GM18951 (cell line): ENCODE measurements around the gene DGKI.

ENCODE experiments used
- POLR2A ChIP-seq: IDR thresholded peaks from 4 replicates; pipeline ENCODE4 v1.6.1; 2011; ENCODE audit warnings: mild to moderate bottlenecking; ENCODE audit not compliant: insufficient read length, insufficient read depth; ENCODE audit errors: extremely low read depth
- in situ Hi-C: fragments of 300-500 bp; cut with MboI; formaldehyde crosslinking; loops from one replicate; pipeline ENCODE4 v1.12.0; 2022; ENCODE audit warnings: low sequenced_read_pairs, mixed read lengths, inconsistent platforms; ENCODE audit not compliant: unreplicated experiment

Gene DGKI

DNA sequence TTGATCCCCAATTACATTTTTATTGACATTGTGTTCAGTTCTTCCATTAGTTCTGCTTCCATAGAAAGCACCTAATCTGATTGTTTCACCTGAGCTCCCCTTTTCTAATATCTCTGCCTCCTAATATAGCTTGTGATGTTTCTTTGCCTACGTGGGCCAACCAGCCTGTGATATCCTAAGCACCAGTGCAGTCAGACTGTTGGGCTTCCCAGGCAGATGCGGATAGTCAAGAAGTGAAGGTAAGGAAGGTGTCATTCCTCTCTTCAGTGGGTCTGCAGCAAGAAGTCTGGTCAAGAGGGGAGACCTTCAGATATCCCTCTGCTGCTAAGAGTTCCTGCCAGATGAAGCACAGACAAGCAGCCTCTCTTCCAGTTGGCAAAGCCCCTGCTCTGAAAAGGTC is 16.2 kb upstream of the DGKI start:
- TF ChIP-seq POLR2A, result no peak
- in situ Hi-C loops, result no loop called here

GRCh38 chr7:137862358-137862757 is 15.6 kb upstream of the DGKI start:
- TF ChIP-seq POLR2A, result no peak
- in situ Hi-C loops, result no loop called here

- TF ChIP-seq POLR2A, result no peak
- in situ Hi-C loops, result no loop called here
Observed at GRCh38 chr7:137860542-137860941, 13.8 kb upstream of the DGKI start.

GRCh38 chr7:137853053-137853452 is 6.3 kb upstream of the DGKI start:
- in situ Hi-C loops, result no loop called here
- no peak for TF ChIP-seq POLR2A

DNA sequence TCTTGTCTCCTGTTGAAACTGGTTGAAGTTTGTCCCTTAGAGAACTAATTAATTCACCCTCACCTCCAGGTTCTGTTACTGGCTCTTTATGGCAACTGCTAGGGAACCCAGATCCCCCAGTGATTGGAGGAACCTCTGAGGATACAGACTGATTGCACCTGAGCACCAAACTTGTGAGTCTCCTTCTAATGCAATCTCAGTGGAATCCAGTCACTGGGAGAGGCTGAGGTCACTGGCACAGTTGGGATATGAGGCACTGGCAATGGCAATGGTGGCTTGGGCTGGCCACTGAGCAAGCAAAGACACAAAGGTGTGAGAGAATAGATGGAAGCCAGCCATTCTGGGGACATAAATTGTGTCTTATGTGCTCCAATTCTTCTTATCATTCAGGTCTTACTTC is 5.3 kb upstream of the DGKI start:
- in situ Hi-C loops, result no loop called here
- TF ChIP-seq POLR2A, result no peak

- TF ChIP-seq POLR2A, result no peak
- in situ Hi-C loops, result no loop called here
Observed at GRCh38 chr7:137850972-137851945, 4.5 kb upstream of the DGKI start.

DNA sequence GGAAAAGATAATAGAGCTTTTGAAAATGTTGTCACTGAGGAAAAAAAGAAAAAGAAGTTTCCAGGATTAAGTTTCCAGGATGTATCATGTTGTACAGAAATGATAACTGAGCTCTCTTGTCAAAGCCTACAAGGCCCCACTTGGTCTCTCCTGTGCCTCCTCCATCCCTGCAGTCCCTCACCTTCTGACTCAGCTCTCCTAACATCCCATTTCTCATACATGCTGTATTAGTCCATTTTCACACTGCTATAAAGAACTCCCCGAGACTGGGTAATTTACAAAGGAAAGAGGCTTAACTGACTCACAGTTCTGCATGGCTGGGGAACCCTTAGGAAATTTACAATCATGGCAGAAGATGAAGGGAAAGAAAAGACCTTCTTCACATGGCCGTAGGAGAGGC is 3.8 kb upstream of the DGKI start:
- no peak for TF ChIP-seq POLR2A
- in situ Hi-C loops, result no loop called here

DNA sequence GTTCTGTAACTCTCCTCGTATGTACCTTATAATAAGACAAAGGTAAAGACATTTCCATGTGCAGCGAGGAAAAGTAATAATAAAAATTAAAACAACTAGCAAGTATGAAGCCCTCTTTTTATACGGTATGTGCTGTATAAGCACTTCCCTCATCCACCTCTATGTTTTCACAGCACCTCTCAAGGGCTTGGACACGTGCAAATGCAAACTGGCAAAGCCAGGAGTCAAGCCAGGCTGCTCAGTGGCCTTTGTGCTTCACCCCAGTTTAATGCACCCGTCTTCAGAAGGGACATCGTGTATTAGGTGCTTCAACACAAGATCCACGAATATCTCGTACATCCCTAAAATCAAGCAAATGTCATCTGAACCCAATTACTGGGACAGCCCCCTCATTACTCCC is 1.3 kb upstream of the DGKI start:
- TF ChIP-seq POLR2A, result no peak
- in situ Hi-C loops, result no loop called here

GRCh38 chr7:137847568-137848050 is 835 bp upstream of the DGKI start:
- in situ Hi-C loops, result no loop called here
- TF ChIP-seq POLR2A, result no peak

DNA sequence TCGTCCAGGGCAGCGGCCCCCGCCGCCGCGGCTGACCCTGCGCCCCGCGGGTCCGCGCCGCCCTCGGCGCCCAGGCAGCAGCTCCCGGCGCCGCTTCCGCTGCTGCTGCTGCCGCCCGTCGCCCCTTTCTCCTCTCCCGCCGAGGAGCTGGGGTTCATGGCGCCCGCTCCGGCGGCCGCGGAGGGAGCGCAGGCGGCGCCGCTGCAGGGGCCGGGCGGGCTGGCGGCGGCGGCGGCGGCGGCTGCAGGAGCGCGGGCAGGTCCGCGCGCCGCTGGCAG is 286 bp downstream of the DGKI start:
- in situ Hi-C loops, result no loop called here

DNA sequence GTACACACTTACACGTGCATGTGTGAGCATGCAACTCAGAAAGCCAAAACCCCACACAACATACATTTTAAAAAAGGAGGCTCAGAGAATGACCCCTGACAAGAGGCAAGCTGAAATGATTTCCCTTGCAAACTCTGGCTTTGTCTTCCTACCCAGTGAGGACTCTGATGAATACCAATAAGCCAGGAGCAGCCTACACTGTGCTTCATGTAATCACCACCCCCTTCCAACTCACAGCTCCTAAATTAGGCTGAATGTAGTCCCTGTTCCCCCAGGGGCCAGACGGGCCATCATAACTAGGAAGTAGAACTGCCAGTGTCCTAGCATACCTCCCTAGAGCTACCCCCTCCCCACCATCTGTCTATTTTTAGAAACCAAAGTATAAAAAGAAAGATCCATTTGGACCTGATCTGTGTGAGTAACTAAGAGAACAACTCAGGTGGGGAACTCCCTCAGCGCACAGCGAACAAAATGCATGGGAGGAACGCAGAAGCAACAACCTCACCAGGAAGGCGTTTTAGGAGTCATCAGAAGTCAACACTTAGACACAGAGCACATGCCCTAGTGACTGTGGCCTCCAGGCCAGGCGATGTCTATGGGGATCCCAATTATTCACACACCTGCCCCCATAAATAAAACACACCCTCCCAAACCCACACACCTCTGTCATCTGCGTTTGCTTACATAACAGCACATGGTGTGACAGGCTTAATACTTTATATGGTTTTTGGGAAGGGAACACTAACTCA is 1.9 kb downstream of the DGKI start:
- no peak for TF ChIP-seq POLR2A
- in situ Hi-C loops, result no loop called here

More for the DNA sequence above, 286 bp downstream of the DGKI start:
- TF ChIP-seq POLR2A, result no peak

GRCh38 chr7:137839903-137840779 is 6.6 kb downstream of the DGKI start:
- in situ Hi-C loops, result no loop called here
- no peak for TF ChIP-seq POLR2A
